Mucosa of gallbladder (tissue), 1 donor: ENCODE measurements around the gene TSPOAP1. TPM values are rescaled to one million over a fixed set of nuclear protein-coding genes. Genes with fewer than 3 reads are reported as not detected.
A peak's percentile ranks its signal among the peaks of the same experiment; 100 is the strongest.

Experiments
- DNase-seq: peaks from one replicate; pipeline ENCODE4 v3.0.0-alpha.2; 2020; ENCODE audit warnings: low spot score
- total RNA-seq: library from RNA; stranded (reverse); gene quantifications from one replicate; pipeline ENCODE4 v1.2.1, GENCODE V29; 2021
- donor health status: DM: no; HTN: no; CAD: no.

TSPOAP1 gene
- total RNA-seq, 1 donor from 2014 or later = 30.2 TPM

GRCh38 chr17:58363457-58364185 is 35.0 kb upstream of the TSPOAP1 start:
- DNase-seq = no peak

- no peak for DNase-seq
Measured at GRCh38 chr17:58362368-58363014, 33.9 kb upstream of the TSPOAP1 start.

- DNase-seq = no peak
Measured at GRCh38 chr17:58360296-58361063, 31.9 kb upstream of the TSPOAP1 start.

GRCh38 chr17:58358408-58359172 is 30.0 kb upstream of the TSPOAP1 start:
- no peak for DNase-seq

DNA sequence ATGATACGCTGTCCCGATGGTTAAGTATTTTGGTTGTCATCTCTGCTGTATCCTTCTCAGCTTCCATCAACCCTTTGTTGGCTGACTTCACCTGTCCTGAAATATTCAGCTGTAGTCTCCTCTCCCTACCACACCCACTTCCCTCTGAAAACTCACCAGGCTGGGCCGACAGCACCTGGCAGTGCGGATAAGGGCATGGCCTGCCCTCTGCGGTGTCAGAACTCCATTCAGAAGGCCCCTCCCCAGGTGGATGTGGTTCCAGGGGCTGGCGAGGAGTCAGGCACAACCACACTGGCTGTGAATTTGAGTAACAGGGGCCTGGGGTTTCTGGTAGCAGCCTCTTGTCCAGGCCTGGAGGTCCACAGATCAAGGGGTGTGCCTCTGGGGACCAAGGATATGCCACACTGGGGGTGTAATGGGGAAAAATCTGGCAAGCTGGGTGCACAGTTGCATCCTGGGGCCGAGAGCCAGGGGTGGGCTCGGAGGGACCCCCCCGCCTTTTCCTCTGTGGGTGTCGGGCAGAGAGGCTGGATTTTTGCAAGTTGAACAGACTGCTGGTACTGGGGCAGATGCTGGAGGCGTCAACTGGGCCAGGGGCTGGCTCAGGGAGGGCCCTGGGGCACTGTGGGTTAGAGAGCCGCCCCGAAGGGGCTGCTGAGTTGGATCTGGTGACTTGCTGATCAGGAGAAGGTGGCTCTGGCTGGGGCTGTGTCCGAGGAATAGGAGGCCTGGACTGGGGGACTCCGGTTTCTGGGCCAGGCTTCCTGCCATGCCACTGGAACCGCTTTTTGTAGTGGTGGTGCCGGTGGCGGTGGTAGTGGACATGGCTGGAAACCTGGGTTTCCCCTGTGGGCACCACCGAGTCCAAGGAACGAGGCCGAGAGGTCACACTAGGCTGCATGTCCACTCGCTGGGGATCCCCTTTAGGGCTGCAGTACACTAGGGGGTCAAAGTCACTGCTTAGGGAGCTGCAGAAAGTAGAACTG is 29.0 kb upstream of the TSPOAP1 start:
- no peak for DNase-seq

DNA sequence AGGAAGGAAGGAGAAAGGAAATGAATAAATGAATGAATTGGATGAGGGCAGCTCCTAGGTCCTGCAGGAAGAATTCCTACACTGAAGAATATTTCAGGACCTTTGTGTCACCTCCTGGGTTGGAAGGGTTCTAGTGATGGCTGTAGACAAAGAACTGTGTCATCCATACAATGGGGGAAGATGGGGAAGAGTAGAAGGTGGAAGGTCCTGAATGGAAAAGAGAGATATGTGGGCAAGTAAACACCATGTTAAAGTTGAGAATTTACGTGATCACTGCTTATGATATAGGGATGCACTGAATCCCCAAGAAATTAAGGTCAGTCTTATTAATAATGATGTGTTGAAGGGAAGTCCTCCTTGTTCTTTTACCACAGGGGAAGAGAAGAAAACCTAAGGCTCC is 27.6 kb upstream of the TSPOAP1 start:
- DNase-seq = no peak

DNA sequence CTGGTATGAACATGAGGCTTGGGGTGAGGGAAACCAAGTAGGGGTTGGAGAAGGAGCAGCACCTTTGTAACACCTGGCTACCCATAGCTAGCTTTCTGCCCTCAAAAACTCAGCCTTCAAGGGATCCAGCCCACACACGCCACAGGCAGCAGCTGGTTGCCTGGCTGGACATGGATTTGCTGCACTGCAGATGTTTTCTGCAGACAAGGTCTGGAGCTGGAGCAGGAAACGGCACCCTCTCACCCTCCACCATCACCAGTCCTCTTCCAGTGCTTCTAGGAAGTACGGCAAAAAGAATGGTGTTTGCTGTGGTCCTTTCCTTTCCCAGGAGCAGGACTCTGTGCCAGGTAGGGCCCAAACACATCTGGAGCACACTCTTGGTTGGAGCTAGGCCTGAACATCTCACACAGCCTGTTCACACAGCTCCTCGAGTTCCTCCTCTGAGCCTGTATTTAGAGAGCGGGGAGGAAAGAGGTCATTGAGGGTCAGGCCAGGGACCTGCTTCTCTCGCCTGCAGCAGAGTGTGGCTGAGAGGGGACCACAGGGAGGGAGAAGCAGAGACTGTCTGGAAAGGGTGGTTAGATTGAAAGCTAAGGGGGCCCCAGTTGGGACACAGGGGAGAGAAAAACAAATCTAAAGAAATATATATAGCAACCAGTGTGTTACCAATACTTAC is 26.1 kb upstream of the TSPOAP1 start:
- DNase-seq = no peak

DNA sequence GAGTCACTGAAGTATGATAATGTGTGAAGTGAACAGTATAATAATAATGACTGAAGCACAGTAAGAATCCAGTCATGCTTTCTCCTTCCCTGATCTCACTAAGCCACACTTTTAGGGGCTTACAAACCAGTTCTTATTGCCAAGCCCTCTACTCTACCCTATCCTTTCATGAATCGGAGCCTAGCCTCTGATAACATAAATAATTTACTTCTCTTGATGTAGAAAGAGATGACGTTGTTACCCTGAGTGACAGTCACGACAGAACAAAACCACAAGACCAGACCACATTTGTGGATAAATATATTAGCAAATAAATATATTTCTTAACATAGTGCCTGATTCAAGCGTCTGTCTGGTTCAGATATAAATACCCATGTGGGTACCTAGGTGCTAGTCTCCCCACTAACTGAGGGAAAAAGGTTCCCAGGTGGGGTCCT is 24.8 kb upstream of the TSPOAP1 start:
- no peak for DNase-seq

DNA sequence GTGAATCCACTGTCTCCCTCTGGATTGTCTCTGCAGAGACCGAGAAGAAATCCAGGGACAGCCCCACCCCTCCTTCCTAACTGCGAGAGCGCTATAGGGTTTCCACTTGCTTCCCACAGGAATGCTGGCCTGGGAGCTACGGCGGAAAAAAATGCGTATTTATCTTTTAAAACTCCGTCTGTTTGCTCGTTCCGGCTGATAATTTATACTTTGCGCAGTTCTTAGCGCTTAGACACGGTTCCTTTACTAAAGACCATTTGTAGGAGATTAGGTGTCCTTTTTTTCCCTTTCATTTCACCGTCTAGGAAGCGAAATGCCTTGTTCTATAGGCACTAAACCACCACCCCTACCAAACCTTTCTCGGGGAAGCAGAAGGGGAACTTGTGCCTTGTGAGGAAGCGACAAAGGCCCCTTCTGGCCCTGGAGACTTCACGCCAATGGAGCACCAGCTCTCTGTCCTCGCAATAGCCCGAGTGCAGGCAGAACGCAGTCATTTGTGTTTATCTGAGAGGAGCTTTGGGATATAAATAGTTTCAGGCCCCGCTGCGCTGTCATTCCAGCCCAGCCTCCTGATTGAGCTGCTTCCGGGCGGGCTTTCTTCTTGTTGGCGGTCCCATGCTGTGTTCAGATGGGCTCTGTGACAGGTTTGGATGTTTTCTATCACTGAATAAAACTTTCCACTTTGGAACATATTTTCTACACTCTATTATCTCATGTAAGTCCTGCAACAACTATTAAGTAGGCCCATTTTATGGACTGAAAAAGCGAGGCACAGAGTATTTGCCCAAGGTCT is 24.2 kb upstream of the TSPOAP1 start:
- no peak for DNase-seq

DNA sequence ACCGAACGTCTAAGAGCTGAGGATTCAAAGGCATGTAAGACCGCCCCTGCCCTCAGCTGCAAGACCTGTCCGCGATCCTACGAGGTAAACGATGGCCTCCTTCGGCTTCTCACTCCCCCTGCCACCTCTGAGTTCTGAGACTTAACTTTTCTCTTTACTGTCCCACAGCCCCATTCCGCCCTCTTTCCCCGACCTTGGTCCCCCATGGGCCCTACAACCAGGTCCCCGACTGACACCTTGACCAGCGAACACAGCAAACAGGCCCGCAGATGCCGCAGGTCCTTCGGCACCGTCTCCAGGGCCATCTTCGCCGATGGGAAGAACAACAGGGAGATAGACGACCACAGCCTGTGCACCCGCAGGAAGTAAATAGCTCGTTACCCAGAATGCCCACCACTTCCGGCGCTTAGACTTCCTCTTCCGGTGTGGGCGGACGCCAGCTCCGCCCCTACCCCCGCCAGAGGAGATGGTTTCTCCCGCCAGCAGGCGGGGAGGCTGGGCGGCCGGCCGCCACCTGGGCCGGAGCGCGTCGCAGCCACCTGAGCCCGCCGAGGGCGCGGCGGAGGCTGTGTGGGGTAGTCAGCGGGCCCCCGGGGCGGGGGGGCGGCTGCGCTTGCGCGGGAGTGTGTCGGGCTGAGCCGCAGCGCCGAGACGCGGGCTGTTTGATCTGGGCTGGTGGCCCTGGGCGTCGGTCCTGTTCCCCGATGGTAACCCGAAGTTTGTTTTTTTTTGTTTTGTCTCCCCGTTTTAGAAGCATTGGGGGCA is 23.4 kb upstream of the TSPOAP1 start, which contains the start of gene SUPT4H1:
Gene SUPT4H1 (minus strand): TSS at position 371 of the 765 bp plus-strand sequence. CDS start 66 bp downstream, at position 305.
- peak; percentile 91 for DNase-seq

DNA sequence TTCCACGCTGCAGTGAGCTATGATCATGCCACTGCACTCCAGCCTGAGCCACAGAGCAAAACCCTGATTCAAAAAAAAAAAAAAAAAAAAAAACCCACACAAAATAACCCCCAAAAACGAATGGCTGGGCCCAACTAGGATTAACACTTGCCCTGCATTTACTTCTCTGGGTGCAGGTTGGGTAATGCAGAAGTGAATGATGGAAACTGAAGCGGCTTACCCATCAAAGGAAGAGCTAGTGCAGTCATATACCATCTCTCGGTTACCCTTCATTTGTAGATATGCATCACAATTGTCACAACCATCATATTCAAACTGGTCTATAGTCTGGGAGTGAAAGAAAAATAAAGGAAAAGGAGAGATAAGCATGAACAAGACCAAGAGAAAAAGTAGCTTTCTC is 22.6 kb upstream of the TSPOAP1 start:
- DNase-seq = no peak

GRCh38 chr17:58348038-58348437 is 19.4 kb upstream of the TSPOAP1 start:
- no peak for DNase-seq

DNA sequence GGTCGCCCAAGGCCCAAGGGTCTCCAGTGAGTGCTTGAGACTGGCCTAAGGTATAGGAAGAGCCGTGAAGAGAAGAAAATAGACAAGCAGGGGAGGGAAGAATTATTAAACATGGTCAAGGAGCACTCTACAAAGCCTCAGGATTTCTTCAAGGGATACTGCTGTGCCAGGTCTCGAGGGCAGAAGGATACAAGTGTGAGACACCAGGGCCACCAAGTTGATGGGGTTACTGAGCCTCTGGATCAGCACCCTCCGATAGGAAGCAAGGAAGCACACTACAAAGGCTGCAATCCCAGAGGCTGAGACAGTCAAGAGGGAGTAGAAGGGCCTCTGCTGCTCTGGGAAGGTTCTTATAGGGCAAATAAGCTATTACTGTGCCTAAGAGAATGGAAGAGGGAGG is 16.9 kb upstream of the TSPOAP1 start:
- no peak for DNase-seq

DNA sequence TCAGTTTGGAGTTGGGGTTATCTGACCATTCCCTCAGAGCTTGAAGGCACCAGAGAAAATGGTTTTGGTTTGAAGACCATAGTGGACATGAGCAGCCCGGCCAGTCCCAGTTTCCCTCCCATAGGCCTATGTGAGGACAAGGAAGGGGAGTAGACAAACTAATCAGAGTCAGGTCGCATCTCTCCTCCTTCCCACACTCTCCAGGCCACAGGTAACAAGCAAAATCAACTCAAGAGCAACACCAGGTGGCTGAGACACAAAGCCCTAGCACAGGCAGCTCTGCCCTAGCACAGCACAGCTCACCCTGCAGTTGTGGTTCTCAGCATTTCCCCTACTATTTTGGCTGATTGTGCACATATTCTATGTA is 16.2 kb upstream of the TSPOAP1 start:
- DNase-seq = no peak

GRCh38 chr17:58344047-58344790 is 15.6 kb upstream of the TSPOAP1 start:
- DNase-seq = no peak

DNA sequence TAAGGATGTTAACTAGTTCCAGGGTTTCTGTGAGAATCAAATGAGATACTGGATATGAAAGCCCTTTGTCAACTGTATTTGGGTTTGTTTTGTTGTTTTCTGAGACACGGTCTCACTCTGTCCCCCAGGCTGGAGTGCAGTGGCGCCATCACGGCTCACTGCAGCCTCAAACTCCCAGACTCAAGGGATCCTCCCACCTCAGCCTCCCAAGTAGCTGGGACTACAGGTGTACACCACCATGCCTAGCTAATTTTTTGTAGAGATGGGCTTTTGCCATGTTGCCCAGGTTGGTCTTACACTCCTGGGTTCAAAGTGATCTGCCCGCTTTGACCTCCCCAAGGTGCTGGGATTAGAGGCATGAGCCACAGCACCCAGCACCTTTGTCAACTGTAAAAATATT is 14.5 kb upstream of the TSPOAP1 start:
- no peak for DNase-seq

- no peak for DNase-seq
Measured at GRCh38 chr17:58341861-58342475, 13.4 kb upstream of the TSPOAP1 start.
